Loucy (cell line): Measurements from ENCODE around the gene KAT6B.

ENCODE experiments used
- H2AFZ ChIP-seq: fragments of 200-600 bp; sonication (generic); 2 replicates; pipeline ENCODE4 v1.6.0; 2016; ENCODE audit warnings: antibody characterized with exemption, mild to moderate bottlenecking, low read length, moderate library complexity
- H3F3A ChIP-seq: fragments of 200-600 bp; 2 replicates; pipeline ENCODE4 v1.6.0; 2016; ENCODE audit warnings: antibody characterized with exemption, low read depth, mild to moderate bottlenecking
- H3K27me3 ChIP-seq: fragments of 200-600 bp; sonication (generic); 2 replicates; pipeline ENCODE4 v1.6.1; 2014; ENCODE audit warnings: low read length, mild to moderate bottlenecking; ENCODE audit not compliant: insufficient read depth, poor library complexity, severe bottlenecking
- H3K36me3 ChIP-seq: fragments of 200-600 bp; sonication (generic); 2 replicates; pipeline ENCODE4 v1.6.1; 2016; ENCODE audit warnings: low read length; ENCODE audit not compliant: insufficient read depth
- H3K4me1 ChIP-seq: fragments of 200-600 bp; sonication (generic); 2 replicates; pipeline ENCODE4 v1.5.1; 2014; ENCODE audit warnings: low read length, mild to moderate bottlenecking; ENCODE audit not compliant: insufficient read depth, poor library complexity, severe bottlenecking
- H3K4me2 ChIP-seq: fragments of 200-600 bp; sonication (generic); 2 replicates; pipeline ENCODE4 v1.6.0; 2014; ENCODE audit warnings: antibody characterized with exemption, low read length, low read depth, mild to moderate bottlenecking; ENCODE audit not compliant: poor library complexity, severe bottlenecking
- H3K4me3 ChIP-seq: fragments of 200-600 bp; sonication (generic); 2 replicates; pipeline ENCODE4 v1.5.1; 2014; ENCODE audit warnings: low read length, mild to moderate bottlenecking, mixed read lengths; ENCODE audit not compliant: poor library complexity, severe bottlenecking
- H3K79me2 ChIP-seq: fragments of 200-600 bp; sonication (generic); 2 replicates; pipeline ENCODE4 v1.6.1; 2014; ENCODE audit warnings: low read length; ENCODE audit not compliant: insufficient read depth
- H3K9ac ChIP-seq: fragments of 200-600 bp; sonication (generic); 2 replicates; pipeline ENCODE4 v1.6.0; 2014; ENCODE audit warnings: mild to moderate bottlenecking, low read depth, low read length, moderate library complexity; ENCODE audit not compliant: poor library complexity, severe bottlenecking
- H3K9me2 ChIP-seq: fragments of 200-600 bp; sonication (generic); replicated peaks from 2 replicates; pipeline ENCODE4 v1.6.1; 2016; ENCODE audit warnings: low read depth, low read length, mixed read lengths
- H3K9me3 ChIP-seq: fragments of 200-600 bp; sonication (generic); 2 replicates; pipeline ENCODE4 v1.6.1; 2014; ENCODE audit warnings: mild to moderate bottlenecking, antibody characterized with exemption, low read length, low read depth; ENCODE audit not compliant: insufficient read depth
- H4K20me1 ChIP-seq: fragments of 200-600 bp; sonication (generic); 2 replicates; pipeline ENCODE4 v1.6.0; 2014; ENCODE audit warnings: antibody characterized with exemption, low read length, mild to moderate bottlenecking; ENCODE audit not compliant: insufficient read depth, poor library complexity, severe bottlenecking
- EZH2phosphoT487 ChIP-seq: fragments of 200-600 bp; IDR thresholded peaks from 2 replicates; pipeline ENCODE4 v1.6.1; 2018; ENCODE audit warnings: antibody characterized with exemption, mild to moderate bottlenecking, moderate library complexity, borderline replicate concordance
- TF ChIP-seq, protein P1 (sequence below): fragments of 200-600 bp; sonication (generic); conservative IDR thresholded peaks from 2 replicates; pipeline ENCODE4 v1.5.1; 2014; ENCODE audit warnings: mild to moderate bottlenecking, antibody characterized with exemption, low read length

Gene KAT6B

DNA sequence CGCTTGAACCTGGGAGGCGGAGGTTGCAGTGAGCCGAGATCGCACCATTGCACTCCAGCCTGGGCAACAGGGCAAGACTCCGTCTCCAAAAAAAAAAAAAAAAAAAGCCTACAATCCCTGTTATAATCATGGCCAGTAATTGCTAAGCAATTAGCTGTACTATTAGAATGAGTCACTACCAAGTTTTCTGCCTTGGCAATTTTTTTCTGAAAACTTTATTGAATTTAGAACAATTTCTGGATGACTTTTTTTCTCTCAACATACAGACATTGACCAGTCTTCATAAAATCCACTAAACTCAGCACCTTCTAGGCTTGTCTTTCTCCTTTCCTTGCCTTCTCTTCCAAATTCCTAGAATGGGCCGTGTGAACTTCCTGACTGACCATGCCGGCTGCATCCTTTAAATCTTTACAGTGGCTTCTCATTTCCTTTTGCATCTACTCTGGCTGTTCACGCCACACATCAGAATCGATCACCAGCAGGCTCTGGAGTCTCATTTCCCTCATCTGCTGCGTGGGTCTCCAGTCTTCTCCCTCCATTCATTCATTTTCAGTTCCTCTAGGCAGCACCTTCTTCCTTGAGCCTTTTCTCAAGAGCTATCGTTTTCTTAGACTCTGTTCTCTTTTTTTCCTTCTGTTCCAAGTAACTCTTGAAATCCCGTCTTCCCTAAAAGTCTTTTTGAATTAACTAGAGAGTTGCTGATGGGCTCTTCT lies 107.9 kb downstream of the KAT6B start:
- H3K4me3 ChIP-seq, result no peak overlapping the region
- TF ChIP-seq, protein P1, sequence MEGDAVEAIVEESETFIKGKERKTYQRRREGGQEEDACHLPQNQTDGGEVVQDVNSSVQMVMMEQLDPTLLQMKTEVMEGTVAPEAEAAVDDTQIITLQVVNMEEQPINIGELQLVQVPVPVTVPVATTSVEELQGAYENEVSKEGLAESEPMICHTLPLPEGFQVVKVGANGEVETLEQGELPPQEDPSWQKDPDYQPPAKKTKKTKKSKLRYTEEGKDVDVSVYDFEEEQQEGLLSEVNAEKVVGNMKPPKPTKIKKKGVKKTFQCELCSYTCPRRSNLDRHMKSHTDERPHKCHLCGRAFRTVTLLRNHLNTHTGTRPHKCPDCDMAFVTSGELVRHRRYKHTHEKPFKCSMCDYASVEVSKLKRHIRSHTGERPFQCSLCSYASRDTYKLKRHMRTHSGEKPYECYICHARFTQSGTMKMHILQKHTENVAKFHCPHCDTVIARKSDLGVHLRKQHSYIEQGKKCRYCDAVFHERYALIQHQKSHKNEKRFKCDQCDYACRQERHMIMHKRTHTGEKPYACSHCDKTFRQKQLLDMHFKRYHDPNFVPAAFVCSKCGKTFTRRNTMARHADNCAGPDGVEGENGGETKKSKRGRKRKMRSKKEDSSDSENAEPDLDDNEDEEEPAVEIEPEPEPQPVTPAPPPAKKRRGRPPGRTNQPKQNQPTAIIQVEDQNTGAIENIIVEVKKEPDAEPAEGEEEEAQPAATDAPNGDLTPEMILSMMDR, result no peak
- no peak for TF ChIP-seq EZH2phosphoT487
- H3K27me3 ChIP-seq, result no peaks in the 10 kb centered on the region
- peaks cover 8% of the 10 kb centered on the region for H3K4me1 ChIP-seq
- no peaks in the 10 kb centered on the region for H3K36me3 ChIP-seq
- H3K9ac ChIP-seq, result no peak overlapping the region
- H3K4me2 ChIP-seq, result no peak overlapping the region
- H3F3A ChIP-seq, result no peaks in the 10 kb centered on the region
- peaks cover 99% of the 10 kb centered on the region for H3K79me2 ChIP-seq
- peaks cover 19% of the 10 kb centered on the region for H4K20me1 ChIP-seq
- H3K9me3 ChIP-seq, result no peaks in the 10 kb centered on the region
- H2AFZ ChIP-seq, result no peak overlapping the region
- H3K9me2 ChIP-seq, result no peaks in the 10 kb centered on the region

DNA sequence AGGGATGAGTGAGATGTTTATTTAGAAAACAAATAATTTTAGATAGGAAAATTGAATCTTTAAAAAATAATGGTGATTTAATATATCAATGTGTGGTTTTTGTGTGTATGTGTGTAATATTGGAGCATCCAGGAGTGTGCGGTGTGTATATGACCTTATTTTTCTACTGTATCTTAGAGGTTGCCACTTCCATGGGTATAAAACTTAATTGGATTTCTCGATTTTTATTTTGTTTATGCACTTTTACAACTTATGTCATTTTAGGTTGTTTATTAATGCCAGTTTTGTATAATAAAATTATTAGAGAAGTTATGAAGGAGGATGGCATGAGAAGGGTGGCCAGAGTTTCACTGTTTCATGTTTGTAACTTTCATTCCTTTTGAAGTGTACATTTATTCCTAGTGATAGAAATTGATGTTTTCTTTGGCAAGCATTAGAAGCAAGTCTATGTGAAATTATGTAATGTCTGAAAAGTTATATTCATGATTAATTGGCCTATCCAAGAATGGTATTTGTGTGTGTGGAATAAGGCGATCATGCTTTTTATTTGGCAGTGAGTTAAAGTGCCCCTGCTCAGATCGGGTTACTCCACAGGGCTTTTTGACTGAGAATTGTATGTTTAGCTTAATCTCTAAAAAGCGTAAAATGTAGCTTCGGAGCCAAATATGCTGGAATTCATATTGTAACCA lies 110.3 kb downstream of the KAT6B start:
- Histone ChIP-seq H3K27me3 (no peaks in the 10 kb centered on the region), H3K4me1 (no peaks in the 10 kb centered on the region), H3K79me2 (peaks cover 99% of the 10 kb centered on the region), H3K36me3 (no peaks in the 10 kb centered on the region), H3K4me3 (no peak overlapping the region), H3K9me2 (no peaks in the 10 kb centered on the region), H3F3A (no peaks in the 10 kb centered on the region), H3K4me2 (no peak overlapping the region), H2AFZ (no peak overlapping the region), H3K9me3 (no peaks in the 10 kb centered on the region), H4K20me1 (peaks cover 8% of the 10 kb centered on the region), H3K9ac (no peak overlapping the region)
- TF ChIP-seq, protein P1, result no peak
- TF ChIP-seq EZH2phosphoT487, result no peak

DNA sequence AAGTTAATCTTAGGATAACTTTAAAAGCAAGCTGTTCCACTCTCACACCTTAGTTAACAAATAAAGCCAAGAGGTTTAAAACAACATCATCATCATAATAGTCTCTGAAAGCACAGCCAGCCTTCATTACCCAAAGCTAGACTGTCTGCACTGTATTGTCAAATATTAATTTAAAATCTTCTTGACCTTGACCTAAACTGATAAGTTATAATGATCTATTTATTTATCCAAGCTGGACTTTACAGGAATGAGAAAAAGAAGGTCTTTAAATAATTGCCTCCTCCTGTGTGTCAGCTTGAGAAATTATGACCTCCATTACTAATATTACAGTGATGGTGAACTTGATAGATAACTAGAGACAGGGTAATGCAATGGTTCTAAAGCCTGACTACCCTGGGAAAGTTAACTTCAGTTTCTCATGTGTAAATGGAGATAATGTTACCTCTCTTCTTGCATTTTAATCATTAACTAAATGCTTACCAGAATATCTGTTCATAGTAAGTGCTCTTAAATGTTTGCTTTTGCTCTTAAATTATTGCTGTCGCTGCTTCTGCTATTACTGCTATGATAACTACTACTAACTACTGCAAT lies 111.0 kb downstream of the KAT6B start:
- Histone ChIP-seq H3K9ac (no peak overlapping the region), H2AFZ (no peak overlapping the region), H3K27me3 (no peaks in the 10 kb centered on the region), H3K79me2 (peaks cover 97% of the 10 kb centered on the region), H3K4me2 (no peak overlapping the region), H3K4me1 (no peaks in the 10 kb centered on the region), H3K36me3 (no peaks in the 10 kb centered on the region), H3K9me3 (no peaks in the 10 kb centered on the region), H4K20me1 (peaks cover 8% of the 10 kb centered on the region), H3F3A (no peaks in the 10 kb centered on the region), H3K9me2 (no peaks in the 10 kb centered on the region), H3K4me3 (no peak overlapping the region)
- no peak for TF ChIP-seq EZH2phosphoT487
- TF ChIP-seq, protein P1, result no peak
